Stimulated activated CD8-positive, alpha-beta memory T cell treated with anti-CD3 and anti-CD28 coated beads, Interleukin-15, amount 100 ng/mL, for 1 hour (primary cell): ENCODE data around the gene NOSIP.
A peak's percentile ranks its signal among the peaks of the same experiment; 100 is the strongest.

ENCODE experiments used
- DNase-seq: peaks from one replicate; pipeline ENCODE4 v3.0.0-alpha.2; 2020; ENCODE audit warnings: low read depth

The NOSIP gene

DNA sequence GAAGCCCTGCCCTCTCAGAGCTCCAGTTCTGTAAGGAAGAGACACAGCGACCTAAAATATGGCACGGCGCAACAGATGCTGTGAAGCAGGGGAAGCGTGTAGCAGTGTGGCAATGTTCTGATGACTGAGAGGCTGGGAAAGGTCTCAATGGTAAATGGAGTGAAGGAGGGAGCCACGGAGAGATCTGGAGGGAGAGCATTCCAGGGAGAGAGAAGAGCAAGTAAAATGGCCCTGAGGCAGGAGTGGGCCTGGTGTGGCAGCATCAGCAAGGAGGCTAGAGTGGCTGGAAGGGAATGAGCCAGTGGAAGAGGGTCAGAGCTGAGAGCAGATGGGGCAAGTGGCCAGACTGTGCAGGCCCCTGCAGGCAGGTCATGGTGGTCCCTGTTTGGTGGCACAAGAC lies 36.2 kb downstream of the NOSIP start:
- DNase-seq = no peak

DNA sequence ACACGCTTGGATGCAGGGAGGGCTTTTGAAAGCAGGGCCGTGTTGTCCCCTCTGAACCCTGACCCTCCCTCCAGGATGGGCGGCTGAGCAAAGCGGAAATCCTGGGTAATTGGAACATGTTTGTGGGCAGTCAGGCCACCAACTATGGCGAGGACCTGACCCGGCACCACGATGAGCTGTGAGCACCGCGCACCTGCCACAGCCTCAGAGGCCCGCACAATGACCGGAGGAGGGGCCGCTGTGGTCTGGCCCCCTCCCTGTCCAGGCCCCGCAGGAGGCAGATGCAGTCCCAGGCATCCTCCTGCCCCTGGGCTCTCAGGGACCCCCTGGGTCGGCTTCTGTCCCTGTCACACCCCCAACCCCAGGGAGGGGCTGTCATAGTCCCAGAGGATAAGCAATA lies 37.3 kb downstream of the NOSIP start:
- no peak for DNase-seq

DNA sequence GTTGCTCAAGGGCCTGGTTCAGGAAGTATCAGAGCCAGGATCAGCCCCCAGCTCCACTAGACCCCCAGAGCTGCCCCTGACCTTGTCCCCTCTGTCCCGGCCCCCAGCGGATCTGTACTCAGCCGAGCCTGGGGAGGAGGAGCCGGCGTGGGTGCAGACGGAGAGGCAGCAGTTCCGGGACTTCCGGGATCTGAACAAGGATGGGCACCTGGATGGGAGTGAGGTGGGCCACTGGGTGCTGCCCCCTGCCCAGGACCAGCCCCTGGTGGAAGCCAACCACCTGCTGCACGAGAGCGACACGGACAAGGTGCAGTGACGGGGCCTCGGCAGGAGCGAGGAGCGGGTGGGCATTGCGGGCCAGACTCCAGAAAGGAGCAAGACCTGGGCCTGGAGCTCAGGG lies 37.9 kb downstream of the NOSIP start:
- DNase-seq = no peak

DNA sequence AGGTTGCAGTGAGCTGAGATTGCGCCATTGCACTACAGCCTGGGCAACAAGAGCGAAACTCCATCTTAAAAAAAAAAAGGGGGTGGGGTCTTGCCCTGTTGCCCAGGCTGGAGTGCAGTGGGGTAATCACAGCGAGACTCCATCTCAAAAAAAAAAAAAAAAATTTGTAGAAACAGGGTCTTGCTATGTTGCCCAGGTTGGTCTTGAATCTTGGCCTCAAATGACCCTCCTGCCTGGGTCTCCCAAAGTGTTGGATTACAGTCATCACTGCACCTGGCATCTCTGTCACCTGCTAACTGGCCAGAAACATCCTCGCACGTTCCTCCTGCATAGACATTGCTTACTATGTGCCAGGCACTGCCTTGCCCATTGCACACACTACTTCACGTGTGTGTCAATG lies 38.4 kb downstream of the NOSIP start:
- DNase-seq = no peak

DNA sequence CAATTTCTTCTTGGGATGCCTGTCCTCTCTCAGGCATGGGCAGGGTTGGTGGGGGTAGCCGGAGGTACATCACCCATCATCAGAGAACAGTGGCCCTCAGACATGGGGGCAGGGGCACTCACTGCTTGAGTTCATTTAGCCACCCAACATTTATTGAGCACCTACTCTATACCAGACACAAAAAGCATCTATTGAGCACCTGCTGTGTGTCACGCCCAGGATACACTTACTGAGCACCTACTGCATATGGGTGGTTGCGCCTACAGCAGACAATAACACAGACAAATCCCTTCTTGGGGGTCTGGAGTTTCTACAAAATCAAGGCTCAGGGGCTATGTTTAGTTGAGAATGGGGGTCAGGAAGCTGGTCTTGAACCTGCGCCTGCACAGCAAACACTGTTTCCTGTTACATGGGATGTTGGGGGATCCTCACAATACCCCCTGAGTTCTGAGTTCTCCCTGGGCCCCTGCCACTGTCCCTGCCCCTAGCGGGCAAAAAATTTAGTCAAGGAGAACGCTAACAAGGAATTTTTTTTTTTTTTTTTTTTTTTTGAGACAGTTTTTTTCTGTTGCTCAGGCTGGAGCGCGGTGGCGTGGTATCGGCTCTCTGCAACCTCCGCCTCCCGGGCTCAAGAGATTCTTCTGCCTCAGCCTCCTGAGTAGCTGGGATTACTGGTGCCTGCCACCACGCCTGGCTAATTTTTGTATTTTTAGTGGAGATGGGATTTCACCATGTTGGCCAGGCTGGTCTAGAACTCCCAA lies 41.0 kb downstream of the NOSIP start:
- DNase-seq = no peak

DNA sequence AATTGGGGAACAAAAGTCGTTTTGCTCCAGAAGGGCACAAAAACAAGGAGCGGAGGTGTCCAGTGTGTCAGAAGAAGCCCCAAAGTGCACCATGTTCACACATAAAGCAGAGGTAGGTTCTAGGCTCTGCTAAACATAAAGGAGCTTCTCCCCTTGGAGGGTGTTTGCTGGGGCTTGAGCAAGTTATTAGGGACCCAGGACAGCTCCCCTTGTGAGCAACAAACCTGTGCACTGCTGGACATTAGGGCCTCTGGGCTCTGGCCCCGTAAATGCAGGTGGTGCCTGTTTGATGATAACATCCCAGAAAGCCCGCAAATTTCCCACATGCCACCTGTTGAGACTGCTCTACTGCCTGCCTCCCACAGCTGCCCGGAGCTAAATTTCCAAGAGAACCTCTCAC lies 41.7 kb downstream of the NOSIP start:
- DNase-seq = no peak

DNA sequence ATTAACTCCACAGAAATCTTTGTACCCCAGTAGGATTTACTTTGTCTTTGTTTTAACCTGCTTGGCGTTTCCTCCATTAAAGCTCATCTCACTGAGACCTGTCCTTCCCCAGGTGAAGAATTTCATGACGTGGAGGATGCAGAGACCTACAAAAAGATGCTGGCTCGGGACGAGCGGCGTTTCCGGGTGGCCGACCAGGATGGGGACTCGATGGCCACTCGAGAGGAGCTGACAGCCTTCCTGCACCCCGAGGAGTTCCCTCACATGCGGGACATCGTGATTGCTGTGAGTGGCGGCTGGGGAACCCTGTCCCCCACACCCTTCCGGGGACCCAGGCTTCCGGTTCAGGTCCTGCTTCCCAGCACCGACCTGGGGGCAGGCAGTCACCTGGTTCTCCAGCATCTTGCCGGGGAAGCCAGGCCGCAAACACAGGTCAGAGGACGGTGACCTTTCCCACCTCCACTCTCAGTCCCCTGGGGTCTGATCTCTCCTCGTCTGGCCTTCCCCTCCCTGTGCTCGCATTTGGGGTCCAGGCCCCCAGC lies 43.4 kb downstream of the NOSIP start:
- DNase-seq = no peak

DNA sequence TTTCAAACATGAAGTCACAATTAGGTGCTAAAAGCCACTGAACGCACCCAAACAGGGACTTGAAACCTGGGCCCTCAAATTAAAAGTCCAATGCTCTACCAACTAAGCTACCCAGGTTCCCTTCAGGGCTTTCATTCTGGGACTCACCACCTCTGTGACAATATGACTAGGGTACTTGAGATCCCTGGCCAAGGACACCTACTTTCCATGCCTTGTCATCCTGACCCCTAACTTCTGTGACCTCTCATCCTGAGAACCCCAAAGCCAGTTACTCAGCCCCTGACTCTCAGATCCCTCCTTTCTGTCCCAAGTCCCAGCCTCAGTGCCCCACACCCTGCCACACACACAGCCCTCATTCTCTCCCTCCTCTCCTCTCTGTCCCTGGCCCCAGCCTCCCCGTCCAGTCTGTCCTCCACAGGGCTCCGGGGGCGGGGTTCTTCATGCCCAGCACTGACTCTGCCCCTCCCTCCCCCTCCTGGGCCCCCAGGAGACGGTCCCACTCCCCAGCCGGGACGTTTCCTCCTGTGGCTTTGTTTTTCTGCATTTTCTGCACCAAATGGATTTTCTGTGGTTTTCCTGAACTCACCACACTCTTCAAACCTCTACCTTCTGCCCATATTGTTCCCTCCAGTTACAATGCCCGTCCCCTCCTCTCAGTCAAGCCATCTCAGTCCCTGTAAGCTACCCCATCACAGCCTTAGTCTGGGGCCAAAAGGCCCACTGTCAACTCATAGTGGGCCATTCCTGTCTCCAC lies 45.5 kb downstream of the NOSIP start:
- DNase-seq = no peak

DNA sequence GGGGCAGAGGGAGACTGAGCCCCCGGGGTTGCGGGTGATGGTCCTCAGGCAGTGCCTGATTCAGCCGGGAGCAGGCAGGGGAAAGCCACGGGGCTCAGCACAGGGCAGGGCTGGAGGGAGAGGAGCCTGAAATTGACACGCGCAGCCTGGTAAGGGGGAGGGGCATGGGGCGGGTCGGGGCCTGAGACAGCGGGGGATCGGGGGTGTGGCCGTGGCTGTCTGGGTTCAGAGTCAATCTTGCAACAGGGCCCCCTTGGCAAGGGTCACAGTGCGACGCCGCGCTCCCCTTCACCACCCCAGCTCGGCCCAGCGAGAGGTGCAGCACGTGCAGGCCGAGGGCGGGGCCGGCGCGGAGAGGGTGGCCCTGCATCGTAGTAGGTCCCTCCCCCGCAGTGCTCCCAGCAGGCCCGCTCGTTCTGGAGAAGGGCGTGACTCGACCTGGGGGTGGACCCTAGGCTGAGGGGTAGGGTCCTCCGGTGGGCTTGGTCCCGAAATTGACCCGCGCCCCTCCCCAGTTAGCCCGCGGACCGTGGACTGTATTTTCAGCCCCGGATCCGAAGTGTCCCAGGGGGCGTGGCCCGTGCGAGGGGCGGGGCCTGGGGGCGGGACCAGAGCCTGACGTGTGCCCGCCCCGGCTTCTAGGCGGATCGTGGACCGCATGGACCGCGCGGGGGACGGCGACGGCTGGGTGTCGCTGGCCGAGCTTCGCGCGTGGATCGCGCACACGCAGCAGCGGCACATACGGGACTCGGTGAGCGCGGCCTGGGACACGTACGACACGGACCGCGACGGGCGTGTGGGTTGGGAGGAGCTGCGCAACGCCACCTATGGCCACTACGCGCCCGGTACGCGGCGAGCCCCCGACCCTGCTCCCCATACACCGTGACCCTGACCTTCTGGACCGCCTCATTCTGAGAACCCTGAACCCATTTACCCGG lies 46.5 kb downstream of the NOSIP start:
- peak; percentile 78 for DNase-seq

DNA sequence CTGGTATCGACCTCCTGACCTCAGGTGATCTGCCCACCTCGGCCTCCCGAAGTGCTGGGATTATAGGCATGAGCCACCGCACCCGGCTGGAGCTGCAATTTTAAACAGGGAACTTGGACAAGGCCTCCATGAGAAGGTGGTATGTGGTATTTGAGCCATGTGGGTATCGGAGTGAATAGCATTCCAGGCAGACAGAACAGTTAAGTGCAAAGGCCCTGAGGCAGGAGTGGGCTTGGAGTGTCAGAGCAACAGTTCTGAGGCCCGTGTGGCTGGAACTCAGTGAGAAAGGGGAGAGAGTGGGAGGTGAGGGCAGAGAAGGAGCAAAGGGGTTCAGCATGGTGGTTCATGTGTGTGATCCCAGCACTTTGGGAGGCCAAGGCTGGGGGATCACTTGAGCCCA lies 49.6 kb downstream of the NOSIP start:
- DNase-seq = no peak

DNA sequence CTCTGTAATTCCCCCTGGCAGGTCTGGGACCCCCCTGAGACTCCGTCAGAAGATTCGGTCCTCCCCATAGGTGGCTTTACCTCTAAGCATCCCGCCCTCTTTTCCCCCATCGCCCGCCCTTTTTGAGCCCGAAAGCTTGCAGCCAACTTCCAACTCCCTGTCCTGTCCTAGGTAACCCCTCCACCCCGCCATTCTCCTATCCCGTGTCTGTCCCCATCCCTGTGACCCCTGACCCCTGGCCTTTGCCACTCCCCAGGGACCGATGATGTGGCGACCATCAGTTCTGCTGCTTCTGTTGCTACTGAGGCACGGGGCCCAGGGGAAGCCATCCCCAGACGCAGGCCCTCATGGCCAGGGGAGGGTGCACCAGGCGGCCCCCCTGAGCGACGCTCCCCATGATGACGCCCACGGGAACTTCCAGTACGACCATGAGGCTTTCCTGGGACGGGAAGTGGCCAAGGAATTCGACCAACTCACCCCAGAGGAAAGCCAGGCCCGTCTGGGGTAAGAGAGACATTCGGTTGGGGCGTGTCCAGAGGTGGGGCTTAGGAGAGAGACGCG lies 52.1 kb downstream of the NOSIP start:
- DNase-seq = no peak

DNA sequence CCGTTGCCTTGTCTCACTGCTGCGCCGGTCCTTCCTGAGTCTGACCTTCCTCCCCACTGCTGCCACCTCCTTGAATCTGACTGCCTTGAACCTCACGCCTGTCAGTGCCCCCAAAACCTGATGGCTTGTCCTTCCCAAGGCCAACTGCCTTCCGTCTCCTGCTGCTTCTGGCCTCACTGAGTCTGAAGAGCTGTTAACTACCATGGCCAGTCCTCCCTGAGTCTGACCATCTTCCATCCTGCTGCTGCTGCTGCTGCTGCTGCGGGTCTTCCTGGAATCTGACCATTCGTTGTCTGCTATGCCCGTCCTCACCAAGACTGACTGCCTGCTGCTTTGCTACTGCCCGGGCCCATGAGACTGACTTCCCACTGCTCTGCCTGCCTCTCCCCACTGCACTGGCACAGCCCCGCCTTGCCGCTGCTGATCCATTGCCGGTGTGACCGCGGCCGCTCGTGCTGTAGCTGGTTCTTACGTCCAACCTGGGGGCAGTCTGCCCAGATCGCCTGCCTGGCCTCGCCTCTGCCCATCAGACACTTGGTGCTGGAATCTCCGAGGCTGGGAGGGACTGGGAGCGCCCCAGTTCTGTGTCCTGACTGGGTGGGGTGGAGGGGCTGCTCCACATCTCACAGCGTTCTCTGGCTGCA lies 55.4 kb downstream of the NOSIP start:
- DNase-seq = no peak

DNA sequence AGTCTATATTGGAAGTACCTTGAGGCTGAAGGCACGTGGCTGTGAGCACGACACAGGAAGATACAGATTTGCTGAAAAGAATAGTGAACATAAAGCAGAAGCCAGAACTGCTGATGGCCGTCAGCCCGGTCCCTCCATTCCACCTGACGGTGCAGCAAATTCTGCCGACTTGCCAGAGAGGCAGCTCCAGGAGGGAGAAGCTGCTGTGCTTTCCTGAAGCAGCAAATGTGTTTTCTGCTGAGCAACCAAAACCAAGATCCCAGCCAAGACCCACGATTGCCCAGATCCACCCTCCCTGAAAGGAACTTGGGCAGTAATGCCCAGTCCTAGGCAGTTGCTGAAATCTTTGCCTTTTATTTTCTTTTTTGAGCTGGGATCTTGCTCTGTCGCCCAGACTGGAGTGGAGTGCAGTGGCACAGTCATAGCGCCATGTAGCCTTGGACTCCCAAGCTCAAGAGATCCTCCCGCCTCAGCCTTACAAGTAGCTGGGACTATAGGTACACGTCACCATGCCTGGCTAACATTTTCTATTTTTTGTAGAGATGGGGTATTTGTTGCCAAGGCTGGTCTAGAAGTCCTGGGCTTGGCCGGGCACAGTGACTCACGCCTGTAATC lies 59.5 kb downstream of the NOSIP start:
- DNase-seq = no peak

DNA sequence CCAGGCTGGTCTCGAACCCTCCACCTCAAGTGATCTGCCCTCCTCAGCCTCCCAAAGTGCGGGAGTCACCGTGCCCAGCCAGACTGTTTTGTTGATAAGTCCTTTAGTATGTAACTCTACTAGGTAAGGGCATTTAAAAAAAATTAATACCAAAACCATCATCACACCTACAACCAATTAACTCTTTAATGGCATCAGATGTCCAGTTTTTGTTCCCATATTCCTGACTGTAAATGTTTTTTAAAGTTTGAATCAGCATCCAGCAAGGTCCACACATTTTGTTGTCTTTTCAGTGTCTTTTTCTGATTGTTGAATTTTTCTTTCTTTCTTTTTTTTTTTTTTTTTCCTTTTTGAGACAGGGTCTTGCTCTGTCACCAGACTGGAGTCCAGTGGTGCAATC lies 62.3 kb downstream of the NOSIP start:
- DNase-seq = no peak

DNA sequence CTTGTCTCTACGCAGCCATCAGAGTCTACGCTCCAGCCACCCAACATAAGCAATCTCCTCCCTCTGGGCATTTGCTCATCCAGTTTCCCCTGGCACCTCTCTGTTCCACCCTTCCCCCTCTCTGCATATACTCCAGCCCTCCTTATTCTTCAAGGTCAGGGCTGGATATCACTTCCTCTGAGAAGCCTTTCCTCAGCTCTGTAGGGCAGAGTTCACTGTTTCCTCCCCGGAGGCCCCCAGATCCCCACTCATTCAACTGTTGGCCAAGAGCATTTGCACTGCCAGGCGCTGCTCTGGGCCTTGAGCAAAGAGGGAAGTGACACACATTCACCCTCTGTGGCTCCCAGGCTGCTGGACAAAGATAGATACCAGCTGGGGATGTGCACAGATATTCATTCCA lies 64.6 kb downstream of the NOSIP start:
- DNase-seq = no peak

DNA sequence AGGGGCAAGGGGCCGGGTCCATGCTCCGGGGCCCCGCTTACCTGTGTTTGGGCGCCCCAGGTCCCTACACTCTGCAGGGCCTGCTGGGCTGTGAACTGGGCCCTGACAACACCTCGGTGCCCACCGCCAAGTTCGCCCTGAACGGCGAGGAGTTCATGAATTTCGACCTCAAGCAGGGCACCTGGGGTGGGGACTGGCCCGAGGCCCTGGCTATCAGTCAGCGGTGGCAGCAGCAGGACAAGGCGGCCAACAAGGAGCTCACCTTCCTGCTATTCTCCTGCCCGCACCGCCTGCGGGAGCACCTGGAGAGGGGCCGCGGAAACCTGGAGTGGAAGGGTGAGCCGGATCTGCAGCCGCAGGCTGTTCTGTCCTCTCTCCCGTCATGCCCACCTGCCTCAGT lies 66.2 kb downstream of the NOSIP start:
- DNase-seq = no peak

DNA sequence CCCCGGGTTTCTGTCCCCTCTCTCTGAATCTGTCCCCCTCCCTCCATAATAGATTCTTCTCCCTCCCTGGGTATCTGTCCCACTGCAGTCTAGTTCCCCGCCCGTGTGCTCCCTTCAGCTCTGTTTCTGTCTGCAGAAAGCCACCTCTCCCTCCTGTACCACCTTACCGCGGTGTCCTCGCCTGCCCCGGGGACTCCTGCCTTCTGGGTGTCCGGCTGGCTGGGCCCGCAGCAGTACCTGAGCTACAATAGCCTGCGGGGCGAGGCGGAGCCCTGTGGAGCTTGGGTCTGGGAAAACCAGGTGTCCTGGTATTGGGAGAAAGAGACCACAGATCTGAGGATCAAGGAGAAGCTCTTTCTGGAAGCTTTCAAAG lies 66.6 kb downstream of the NOSIP start:
- DNase-seq = no peak

DNA sequence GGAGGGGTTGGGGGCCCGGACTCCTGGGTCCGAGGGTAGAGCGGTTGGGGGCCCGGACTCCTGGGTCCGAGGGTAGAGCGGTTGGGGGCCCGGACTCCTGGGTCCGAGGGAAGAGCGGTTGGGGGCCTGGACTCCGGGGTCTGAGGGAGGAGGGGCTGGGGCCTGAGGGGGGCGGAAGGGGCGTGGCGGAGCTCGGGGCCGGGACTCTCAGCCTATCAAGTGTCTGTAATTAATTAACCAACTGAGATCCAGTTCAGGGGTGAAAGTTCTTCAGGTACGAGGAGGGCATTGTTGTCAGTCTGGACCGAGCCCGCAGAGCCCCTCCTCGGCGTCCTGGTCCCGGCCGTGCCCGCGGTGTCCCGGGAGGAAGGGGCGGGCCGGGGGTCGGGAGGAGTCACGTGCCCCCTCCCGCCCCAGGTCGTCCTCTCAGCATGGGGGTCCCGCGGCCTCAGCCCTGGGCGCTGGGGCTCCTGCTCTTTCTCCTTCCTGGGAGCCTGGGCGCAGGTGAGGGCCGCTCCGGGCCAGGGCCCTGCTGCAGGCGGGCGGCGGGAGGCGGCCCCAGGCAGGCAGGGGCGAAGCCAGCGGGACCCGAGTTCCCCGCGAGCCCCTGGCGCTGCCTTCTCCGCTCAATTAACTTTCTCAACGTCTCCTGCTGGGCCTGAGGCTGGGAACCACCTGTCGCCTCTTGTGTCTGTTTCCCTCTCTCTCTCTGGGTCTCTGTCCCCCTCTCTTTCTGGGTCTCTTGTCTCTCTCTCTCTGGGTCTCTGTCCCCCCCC lies 67.2 kb downstream of the NOSIP start:
- DNase-seq = no peak

DNA sequence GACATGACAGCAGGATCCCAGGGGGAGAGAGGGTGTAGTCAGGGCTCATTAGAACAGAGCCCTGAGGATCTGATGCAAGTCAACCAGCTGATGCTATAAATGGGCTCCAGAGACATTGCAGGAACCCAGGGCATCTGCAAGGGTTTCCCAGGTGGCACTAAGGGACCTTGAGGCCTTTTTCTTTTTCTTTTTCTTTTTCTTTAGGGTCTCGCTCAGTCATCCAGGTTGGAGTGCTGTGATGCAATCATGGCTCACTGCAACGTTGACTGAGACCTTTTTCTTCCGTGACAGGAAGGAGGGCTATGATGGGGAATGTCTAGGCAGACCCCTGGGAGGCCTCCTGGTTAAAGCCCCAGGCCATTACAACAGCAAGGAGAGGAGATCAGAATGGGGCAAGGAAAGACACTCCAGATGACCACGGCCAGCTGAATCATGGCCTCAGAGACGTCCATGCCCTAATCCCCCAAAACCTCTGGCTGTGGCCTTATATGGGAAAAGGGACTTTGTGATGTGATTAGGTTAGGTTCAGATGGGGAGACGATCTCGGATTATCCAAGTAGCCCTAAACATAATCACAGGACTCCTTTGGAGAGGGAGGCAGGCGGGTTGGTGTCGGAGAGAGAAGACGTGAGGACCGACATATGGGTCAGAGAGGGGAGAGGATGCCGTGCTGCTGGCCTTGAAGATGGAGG lies 72.4 kb downstream of the NOSIP start:
- DNase-seq = no peak
